K562 (cell line): Measurements from ENCODE around the gene SAMD9. TPM values are rescaled to one million over a fixed set of nuclear protein-coding genes. Genes with fewer than 3 reads are reported as not detected.

Experiments used
- ATAC-seq: fragments of 200-7000 bp; cut with Tn5 transposase; 3 replicates; pipeline ENCODE4 v1.9.1; 2020; ENCODE audit warnings: moderate library complexity
- BruUV-seq: library from RNA; stranded (reverse); fragments of 400-500 nt; replicated peaks from 2 replicates; lab custom pipeline; 2021; lab: Mats Ljungman, UMichigan
- CTCF ChIA-PET: fragments of 300-600 bp; formaldehyde crosslinking; extraction: SDS; loops from one replicate; lab custom pipeline; 2021; ENCODE audit warnings: low intra/inter-chr PET ratio; lab: Yijun Ruan, JAX
- POLR2A ChIA-PET: fragments of 300-600, 350-650 bp; sonication (Branson Sonifier 250); formaldehyde crosslinking; extraction: SDS; loops from one replicate; lab custom pipeline; 2021; ENCODE audit warnings: antibody characterized with exemption, inconsistent platforms; lab: Yijun Ruan, JAX
- DNase-seq, 4 experiments: peaks; one replicate each; pipeline versions ENCODE4 v3.0.0 to v3.0.0-alpha.2; 2011 to 2018; ENCODE audit warnings: low spot score in 3 of 4, mixed read lengths in 3 of 4; ENCODE audit errors: extremely low read depth in 1 of 4
- FAIRE-seq: peaks from 2 replicates; lab custom pipeline; 2011; peaks lifted over from hg19 to GRCh38; lab: Jason Lieb, UNC
- H2AFZ ChIP-seq: 2 replicates; pipeline ENCODE4 v1.6.0; 2011; ENCODE audit warnings: low read depth, low read length, control low read depth, inconsistent platforms
- H3K27ac ChIP-seq: fragments of 200-600 bp; 3 replicates; pipeline ENCODE4 v1.8.0; 2011; ENCODE audit warnings: low read depth, mild to moderate bottlenecking, control low read depth, inconsistent platforms, low read length, moderate library complexity, mixed read lengths; ENCODE audit errors: extremely low read depth
- H3K27me3 ChIP-seq, 2 experiments: fragments of 300-600 bp in 1 of 2; 2 replicates in 1 of 2; 3 replicates in 1 of 2; pipeline versions ENCODE4 v1.6.0 to v1.8.0; 2011; ENCODE audit warnings: inconsistent platforms in 2 of 2, low read length in 2 of 2, mild to moderate bottlenecking in 1 of 2, mixed read lengths in 1 of 2, moderate library complexity in 1 of 2; ENCODE audit not compliant: control insufficient read depth in 2 of 2, insufficient read depth in 2 of 2
- H3K36me3 ChIP-seq: fragments of 300-600 bp; 3 replicates; pipeline ENCODE4 v1.8.0; 2011; ENCODE audit warnings: mild to moderate bottlenecking, low read length, inconsistent platforms; ENCODE audit not compliant: control insufficient read depth, insufficient read depth
- H3K4me1 ChIP-seq, 2 experiments: fragments of 200-600 bp in 1 of 2; replicated peaks in 1 of 2; 2 replicates in 1 of 2; 3 replicates in 1 of 2; pipeline versions ENCODE4 v1.5.1 to v1.8.0; 2011; ENCODE audit warnings: inconsistent platforms in 2 of 2, low read length in 2 of 2, mild to moderate bottlenecking in 1 of 2, mixed read lengths in 1 of 2, moderate library complexity in 1 of 2; ENCODE audit not compliant: control insufficient read depth in 2 of 2, insufficient read depth in 2 of 2
- H3K4me2 ChIP-seq: 2 replicates; pipeline ENCODE4 v1.6.1; 2011; ENCODE audit warnings: low read length, control low read depth, inconsistent platforms, mixed read lengths; ENCODE audit not compliant: insufficient read depth
- H3K4me3 ChIP-seq: fragments of 200-600 bp; sonication (generic), shearing (Covaris generic); 2 replicates; pipeline ENCODE4 v1.5.1; 2016; ENCODE audit warnings: control low read depth, inconsistent platforms
- H3K79me2 ChIP-seq: fragments of 200-600 bp; 3 replicates; pipeline ENCODE4 v1.8.0; 2011; ENCODE audit warnings: low read length, inconsistent platforms; ENCODE audit not compliant: control insufficient read depth, insufficient read depth
- H3K9ac ChIP-seq, 2 experiments: 2 replicates each; pipeline versions ENCODE4 v1.6.0 to v1.6.1; 2011; ENCODE audit warnings: low read depth in 2 of 2, low read length in 2 of 2, control low read depth in 1 of 2, inconsistent platforms in 1 of 2, mild to moderate bottlenecking in 1 of 2, mixed read lengths in 1 of 2; ENCODE audit not compliant: insufficient read depth in 1 of 2
- H3K9me1 ChIP-seq: one replicate; pipeline ENCODE4 v1.6.0; 2011; ENCODE audit warnings: inconsistent platforms, mild to moderate bottlenecking, low read length, moderate library complexity; ENCODE audit not compliant: control insufficient read depth, insufficient read depth
- H3K9me3 ChIP-seq: replicated peaks from 2 replicates; pipeline ENCODE4 v1.5.1; 2011; ENCODE audit warnings: low read depth, low read length, inconsistent platforms; ENCODE audit not compliant: control insufficient read depth, insufficient read depth
- H4K20me1 ChIP-seq: replicated peaks from 2 replicates; pipeline ENCODE4 v1.6.1; 2011; ENCODE audit warnings: low read length, inconsistent platforms, mixed read lengths; ENCODE audit not compliant: control insufficient read depth, insufficient read depth
- CREM ChIP-seq: IDR thresholded peaks from 2 replicates; pipeline ENCODE4 v1.6.1; 2014; ENCODE audit warnings: antibody characterized with exemption, low read depth
- WGBS: fragments of 100-300 bp; shearing (Covaris generic); methylation state at CpG from one replicate; pipeline ENCODE4 v1.1.6; 2016; ENCODE audit warnings: low coverage, mixed read lengths; ENCODE audit not compliant: insufficient coverage; ENCODE audit errors: missing lambda C conversion rate; 5-methylcytosine and 5-hydroxymethylcytosine counted together
- in situ Hi-C: fragments of 300-500 bp; cut with MboI; formaldehyde crosslinking; loops from 4 replicates; pipeline ENCODE4 v1.15.0; 2018; ENCODE audit warnings: inconsistent platforms, mixed read lengths
- intact Hi-C: fragments of 100-400 bp; cut with micrococcal nuclease; formaldehyde crosslinking; loops from 2 replicates; pipeline ENCODE4 v1.14.2; 2022
- polyA plus RNA-seq, 8 experiments: library from polyadenylated mRNA; depleted of rRNA in 4 of 8; stranded (reverse) in 5 of 8; unstranded in 3 of 8; fragments of >200 nt; fragmentation: Nextera tagmentation in 2 of 8; fragmentation: Illumina TruSeq in 1 of 8; extraction: Ambion mirVana in 2 of 8; extraction: Trizol in 1 of 8; gene quantifications; 2 replicates each; pipeline versions ENCODE4 v1.2.1 to v1.2.3, GENCODE V29; 2011 to 2014; ENCODE audit warnings: inconsistent platforms in 1 of 8, missing spikeins in 1 of 8
- total RNA-seq, 7 experiments: library from RNA; depleted of rRNA in 6 of 7; stranded (reverse); fragments of >200 nt in 6 of 7; fragmentation: Illumina TruSeq in 2 of 7; extraction: Trizol in 2 of 7; gene quantifications; 2 replicates each; pipeline versions ENCODE4 v1.2.1 to v1.2.3, GENCODE V29; 2011 to 2021; ENCODE audit warnings: low replicate concordance in 1 of 7
- TF ChIP-seq, protein P1 (sequence below): fragments of 450-650 bp; conservative IDR thresholded peaks from 2 replicates; pipeline ENCODE4 v1.6.1; 2016; ENCODE audit warnings: missing genetic modification characterization, low read depth, mild to moderate bottlenecking, missing compliant biosample characterization, moderate library complexity

Gene SAMD9
- total and polyA plus RNA-seq, 9 of the 15 experiments (the other 6 are each of a cell fraction or from before 2014, with no cell fraction given) = 1.0 to 4.0 (median 1.9) TPM

- ChIA-PET CTCF (no interaction called here), POLR2A (interaction anchor here (0.6 kb wide), 1 partner anchor 390 kb away, joined by 3 read pairs; no protein-coding TSS in a partner anchor)
- H3K27ac ChIP-seq = no peak overlapping the region
- no peak for DNase-seq
- no peak overlapping the region for H3K4me3 ChIP-seq
- peak overlapping the region; percentile 53 for H2AFZ ChIP-seq
- H3K9me1 ChIP-seq = no peaks in the 10 kb centered on the region
- H3K4me2 ChIP-seq = no peak overlapping the region
- BruUV-seq = no TSS peak
- intact Hi-C loops = loop anchor here (10.0 kb wide), 2 partner anchors 527 to 627 kb away; partner anchors contain the start of genes PEX1 and RBM48
- 0 out of 3 replicates have a peak, but pooled peaks have one; percentile 10 for ATAC-seq
- H3K9ac ChIP-seq = no peak overlapping the region
- H3K79me2 ChIP-seq = no peaks in the 10 kb centered on the region
- H3K36me3 ChIP-seq = no peaks in the 10 kb centered on the region; the same call in 2 of the 3 replicates
- WGBS = 70% methylated on average over 6 of the region's 6 CpGs
- FAIRE-seq = no peak
- H3K4me1 ChIP-seq = peaks cover 19 to 29% of the 10 kb centered on the region in 2 experiments
- no peak for TF ChIP-seq CREM
- TF ChIP-seq, protein P1, sequence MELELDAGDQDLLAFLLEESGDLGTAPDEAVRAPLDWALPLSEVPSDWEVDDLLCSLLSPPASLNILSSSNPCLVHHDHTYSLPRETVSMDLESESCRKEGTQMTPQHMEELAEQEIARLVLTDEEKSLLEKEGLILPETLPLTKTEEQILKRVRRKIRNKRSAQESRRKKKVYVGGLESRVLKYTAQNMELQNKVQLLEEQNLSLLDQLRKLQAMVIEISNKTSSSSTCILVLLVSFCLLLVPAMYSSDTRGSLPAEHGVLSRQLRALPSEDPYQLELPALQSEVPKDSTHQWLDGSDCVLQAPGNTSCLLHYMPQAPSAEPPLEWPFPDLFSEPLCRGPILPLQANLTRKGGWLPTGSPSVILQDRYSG (tag) = no peak
- no peaks in the 10 kb centered on the region for H3K27me3 ChIP-seq
- in situ Hi-C loops = loop anchor here (10.0 kb wide), 1 partner anchor 357 kb away; no protein-coding TSS in a partner anchor
- H3K9me3 ChIP-seq = no peaks in the 10 kb centered on the region
- H4K20me1 ChIP-seq = no peaks in the 10 kb centered on the region
Observed at GRCh38 chr7:93051660-93052059, 66.1 kb downstream of the SAMD9 start.

Other genes with a start within 250 kb of the SAMD9 start
- 0.41 and 0.59 TPM in 2 replicates for gene SAMD9L, start 30.4 kb upstream of the SAMD9 start, total RNA-seq (2014; rRNA removed)
- 0.48 and 0.91 TPM in 2 replicates for gene SAMD9L, start 30.4 kb upstream of the SAMD9 start, total RNA-seq (2014; rRNA removed; fragmentation: Illumina TruSeq; extraction: Trizol)
- gene SAMD9L, start 30.4 kb upstream of the SAMD9 start, total RNA-seq (2015; rRNA removed; fragmentation: Illumina TruSeq; extraction: Trizol) = 0.87 and 1.0 TPM in 2 replicates
- gene SAMD9L, start 30.4 kb upstream of the SAMD9 start, total RNA-seq (2021) = 0.44 and 0.45 TPM in 2 replicates
- 0.07 and 0.15 TPM in 2 replicates for gene SAMD9L, start 30.4 kb upstream of the SAMD9 start, polyA plus RNA-seq (2011; rRNA removed)
- gene SAMD9L, start 30.4 kb upstream of the SAMD9 start, polyA plus RNA-seq (2014; fragmentation: Illumina TruSeq; extraction: Trizol) = 0.33 and 0.55 TPM in 2 replicates
- gene SAMD9L, start 30.4 kb upstream of the SAMD9 start, polyA plus RNA-seq (2014; fragmentation: Nextera tagmentation; extraction: Ambion mirVana) = under 1 TPM; 0.44 to 0.48 TPM
- gene SAMD9L, start 30.4 kb upstream of the SAMD9 start, polyA plus RNA-seq (2014; rRNA removed) = 0.32 and 1.1 TPM in 2 replicates
- gene HEPACAM2, start 108.5 kb upstream of the SAMD9 start, total RNA-seq (2014; rRNA removed) = 2.8 TPM in 2 replicates
- 4.0 and 5.5 TPM in 2 replicates for gene HEPACAM2, start 108.5 kb upstream of the SAMD9 start, total RNA-seq (2014; rRNA removed; fragmentation: Illumina TruSeq; extraction: Trizol)
- gene HEPACAM2, start 108.5 kb upstream of the SAMD9 start, total RNA-seq (2015; rRNA removed; fragmentation: Illumina TruSeq; extraction: Trizol) = 2.4 and 2.5 TPM in 2 replicates
- 2.0 and 2.8 TPM in 2 replicates for gene HEPACAM2, start 108.5 kb upstream of the SAMD9 start, total RNA-seq (2021)
- gene HEPACAM2, start 108.5 kb upstream of the SAMD9 start, polyA plus RNA-seq (2011; rRNA removed) = 4.0 and 23.6 TPM in 2 replicates
- gene HEPACAM2, start 108.5 kb upstream of the SAMD9 start, polyA plus RNA-seq (2014; fragmentation: Illumina TruSeq; extraction: Trizol) = 5.4 and 6.5 TPM in 2 replicates
- 1 to 10 TPM; 3.9 to 6.0 TPM for gene HEPACAM2, start 108.5 kb upstream of the SAMD9 start, polyA plus RNA-seq (2014; fragmentation: Nextera tagmentation; extraction: Ambion mirVana)
- gene HEPACAM2, start 108.5 kb upstream of the SAMD9 start, polyA plus RNA-seq (2014; rRNA removed) = 3.6 and 4.7 TPM in 2 replicates
- gene VPS50, start 114.4 kb upstream of the SAMD9 start, total RNA-seq (2014; rRNA removed) = 15.8 TPM in 2 replicates
- 29.4 and 33.8 TPM in 2 replicates for gene VPS50, start 114.4 kb upstream of the SAMD9 start, total RNA-seq (2014; rRNA removed; fragmentation: Illumina TruSeq; extraction: Trizol)
- gene VPS50, start 114.4 kb upstream of the SAMD9 start, total RNA-seq (2015; rRNA removed; fragmentation: Illumina TruSeq; extraction: Trizol) = 20.5 and 24.6 TPM in 2 replicates
- 21.7 and 24.6 TPM in 2 replicates for gene VPS50, start 114.4 kb upstream of the SAMD9 start, total RNA-seq (2021)
- gene VPS50, start 114.4 kb upstream of the SAMD9 start, polyA plus RNA-seq (2011; rRNA removed) = 16.1 and 22.9 TPM in 2 replicates
- 15.3 and 16.7 TPM in 2 replicates for gene VPS50, start 114.4 kb upstream of the SAMD9 start, polyA plus RNA-seq (2014; fragmentation: Illumina TruSeq; extraction: Trizol)
- gene VPS50, start 114.4 kb upstream of the SAMD9 start, polyA plus RNA-seq (2014; fragmentation: Nextera tagmentation; extraction: Ambion mirVana) = 10 to 100 TPM; 10.5 to 14.9 TPM
- 10.5 and 10.7 TPM in 2 replicates for gene VPS50, start 114.4 kb upstream of the SAMD9 start, polyA plus RNA-seq (2014; rRNA removed)